HuH-7 (cell line): ENCODE measurements around the gene GADD45GIP1.
"Not testable (repeated sequence)": the region's sequence is repeated elsewhere in the genome, so short reads cannot be mapped to it uniquely, and the experiment has no call there.

Source experiments
- DNase-seq: peaks from one replicate; pipeline ENCODE4 v3.0.0; 2011; ENCODE audit warnings: low spot score

Gene GADD45GIP1

DNA sequence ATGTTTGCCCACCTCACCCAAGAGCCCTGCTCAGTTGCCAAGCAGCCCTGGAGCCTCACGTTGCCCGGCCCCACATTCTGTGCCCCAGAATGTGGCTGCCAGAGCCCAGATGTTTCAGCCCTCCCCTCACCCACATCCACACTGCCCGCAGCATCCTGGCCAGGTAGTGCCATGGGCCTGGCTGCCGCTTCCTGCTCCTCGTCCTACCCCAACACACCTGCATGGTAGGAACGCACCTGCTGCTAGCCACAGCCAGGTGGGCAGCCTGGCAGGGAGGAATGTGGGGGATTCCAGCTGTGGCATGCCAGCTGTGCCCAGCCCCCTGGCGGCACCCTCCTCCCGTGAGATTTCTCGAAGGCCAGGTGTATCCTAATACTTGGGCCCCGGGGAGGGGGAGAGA lies 30.8 kb upstream of the GADD45GIP1 start:
- no peak for DNase-seq

DNA sequence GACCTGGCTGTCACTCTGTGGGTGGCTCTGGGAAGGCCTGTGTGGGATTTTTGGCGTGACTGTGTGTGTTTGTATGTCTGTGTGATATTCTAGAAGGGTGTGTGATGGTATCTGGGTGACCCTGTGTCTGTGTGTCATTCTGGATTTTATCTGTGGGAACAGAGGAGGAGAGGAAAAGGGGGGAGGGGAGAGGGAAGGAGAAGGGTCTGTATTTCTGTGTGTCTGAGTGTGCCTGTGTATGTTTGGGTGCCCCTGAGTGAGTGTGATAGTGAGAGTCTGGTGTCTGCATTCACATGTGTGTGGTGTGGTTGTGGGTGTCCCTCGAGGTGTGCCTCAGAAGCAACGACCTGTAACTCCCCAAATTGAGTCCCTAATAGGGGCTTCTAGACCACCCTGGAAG lies 30.2 kb upstream of the GADD45GIP1 start:
- no peak for DNase-seq

DNA sequence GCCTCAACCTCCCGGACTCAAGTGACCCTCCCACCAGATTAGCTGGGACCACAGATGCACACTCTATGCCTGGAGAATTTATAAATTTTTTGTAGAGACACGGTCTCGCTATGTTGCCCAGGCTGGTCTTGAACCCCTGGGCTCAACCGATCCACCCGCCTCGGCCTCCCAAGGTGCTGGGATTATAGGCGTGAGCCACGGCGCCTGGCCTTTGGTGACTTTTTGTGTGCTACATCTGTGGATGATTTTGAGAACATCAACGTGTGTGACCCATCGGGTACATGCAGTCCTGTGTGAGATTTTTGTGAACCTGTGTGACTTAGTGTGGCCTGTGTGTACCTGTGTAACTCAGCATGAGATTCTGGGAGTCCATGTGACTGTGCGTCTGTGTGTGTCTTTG lies 29.7 kb upstream of the GADD45GIP1 start:
- no peak for DNase-seq

DNA sequence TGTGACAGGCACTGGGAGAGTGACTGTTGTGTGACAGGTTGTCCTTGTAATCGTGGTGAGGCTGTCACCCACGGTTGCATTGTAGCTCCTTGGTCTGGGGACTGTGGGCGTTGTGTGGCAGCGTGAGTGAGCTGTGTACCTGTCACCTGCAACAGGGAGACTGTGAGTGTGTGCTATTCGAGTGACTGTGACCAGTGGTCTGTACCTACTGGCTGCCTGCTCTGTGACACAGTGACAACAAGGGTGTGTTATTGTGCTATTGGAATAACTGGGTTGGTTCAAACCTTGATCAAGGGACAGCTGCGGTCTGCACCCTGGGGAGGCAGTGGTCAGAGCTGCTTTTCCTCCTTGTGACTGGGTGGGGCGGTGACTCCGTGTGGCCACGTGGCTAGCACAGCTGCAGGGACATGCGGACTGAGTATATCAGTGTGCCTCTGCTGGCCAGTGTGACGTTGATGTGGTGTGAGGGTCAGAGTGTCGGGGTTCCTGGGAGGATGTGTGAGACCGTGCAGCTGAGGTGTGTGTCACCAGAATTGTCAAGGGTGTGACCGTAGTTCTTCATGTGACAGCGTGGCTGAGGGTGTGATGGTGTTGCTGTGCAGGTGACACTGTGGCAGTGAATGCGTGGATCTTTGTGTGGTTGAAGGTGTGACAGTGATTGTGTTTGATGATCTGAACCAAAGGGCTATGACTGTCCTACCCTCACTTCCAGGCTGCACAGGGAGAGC lies 28.2 kb upstream of the GADD45GIP1 start:
- DNase-seq, result no peak

DNA sequence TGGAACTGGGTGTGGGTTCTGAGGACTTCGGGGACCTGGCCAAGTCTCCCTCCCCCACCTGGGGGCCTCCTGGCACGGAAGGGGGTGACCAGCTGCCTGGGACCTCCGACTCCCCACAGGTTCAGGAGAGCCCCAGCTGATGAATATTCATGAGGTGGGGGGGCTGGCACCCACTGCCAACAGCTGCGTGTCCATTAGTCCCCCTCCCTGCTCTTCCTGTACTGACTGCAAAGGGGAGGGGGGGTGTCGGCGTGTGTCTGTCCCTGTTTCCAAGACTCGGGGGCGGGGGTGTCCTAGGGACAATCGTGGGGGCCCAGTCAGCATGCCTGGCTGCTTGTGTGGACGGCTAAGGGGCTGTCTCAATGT lies 27.6 kb upstream of the GADD45GIP1 start:
- DNase-seq, result no peak

DNA sequence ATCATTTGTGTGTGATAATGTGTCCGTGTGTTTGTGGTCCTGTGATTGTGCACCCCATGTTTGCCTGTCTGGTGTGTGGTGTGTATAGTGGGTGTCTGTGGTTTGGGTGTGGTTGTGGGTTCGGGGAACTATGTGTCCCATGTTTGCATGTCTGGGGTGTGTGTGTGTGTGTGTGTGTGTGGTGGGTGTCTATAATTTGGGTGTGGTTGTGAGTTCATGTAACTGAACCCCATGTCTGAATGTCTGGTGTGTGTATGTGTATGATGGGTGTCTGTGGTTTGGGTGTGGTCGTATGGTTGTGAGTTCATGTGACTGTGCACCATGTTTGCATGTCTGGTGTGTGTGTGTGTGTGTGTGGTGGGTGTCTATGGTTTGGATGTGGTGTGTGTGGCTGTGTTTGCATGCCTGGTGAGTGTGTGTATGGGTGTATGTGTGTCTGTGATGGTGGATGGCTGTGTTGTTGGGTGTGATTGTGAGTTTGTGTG lies 27.2 kb upstream of the GADD45GIP1 start:
- DNase-seq, result no peak

DNA sequence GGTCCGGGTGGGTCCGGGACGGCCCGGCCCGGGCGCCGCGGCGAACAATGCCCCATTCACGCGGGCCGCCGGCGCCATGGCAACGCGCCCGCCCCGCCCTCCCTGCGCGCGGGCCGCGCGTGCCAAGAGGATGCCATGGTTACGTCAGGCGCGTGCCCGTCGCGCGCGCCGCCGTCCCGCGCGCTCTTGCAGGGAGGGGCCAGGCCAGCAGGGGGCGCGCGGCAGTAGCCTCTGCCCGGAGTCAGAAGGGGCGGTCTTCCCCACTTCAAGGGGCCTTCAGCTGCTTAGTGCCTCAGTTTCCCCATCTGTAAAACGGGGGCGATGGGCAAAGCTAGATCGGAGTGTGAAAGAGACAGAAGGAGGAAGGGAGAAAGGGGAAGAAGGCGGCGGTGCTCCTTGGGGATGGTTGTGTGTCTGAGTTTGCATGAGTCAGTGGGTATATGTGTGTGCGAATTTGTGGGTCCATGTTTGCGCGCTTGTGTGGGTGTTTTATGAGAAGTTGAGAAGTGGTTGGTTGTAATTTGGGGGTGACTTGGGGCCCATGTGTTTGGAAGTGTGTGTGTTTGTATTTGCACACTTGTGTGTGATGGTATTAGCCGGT lies 26.6 kb upstream of the GADD45GIP1 start:
- peak; percentile 74 for DNase-seq

DNA sequence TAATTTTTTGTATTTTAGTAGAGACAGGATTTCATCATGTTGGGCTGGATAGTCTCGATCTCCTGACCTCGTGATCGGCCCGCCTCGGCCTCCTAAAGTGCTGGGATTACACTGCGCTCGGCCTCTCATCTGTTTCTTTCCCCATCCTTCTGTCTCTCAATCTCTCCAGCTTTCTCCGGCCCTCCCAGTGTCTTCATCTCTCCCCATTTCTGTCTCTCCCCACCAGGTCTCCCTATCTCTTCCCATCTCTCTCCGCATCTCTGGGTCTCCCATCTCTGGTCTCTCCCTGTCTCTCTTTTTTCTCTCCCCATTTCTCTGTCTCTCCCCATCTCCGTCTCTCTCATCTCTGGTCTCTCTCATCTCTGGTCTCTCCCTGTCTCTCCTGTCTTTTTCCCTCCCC lies 26.1 kb upstream of the GADD45GIP1 start:
- no peak for DNase-seq

DNA sequence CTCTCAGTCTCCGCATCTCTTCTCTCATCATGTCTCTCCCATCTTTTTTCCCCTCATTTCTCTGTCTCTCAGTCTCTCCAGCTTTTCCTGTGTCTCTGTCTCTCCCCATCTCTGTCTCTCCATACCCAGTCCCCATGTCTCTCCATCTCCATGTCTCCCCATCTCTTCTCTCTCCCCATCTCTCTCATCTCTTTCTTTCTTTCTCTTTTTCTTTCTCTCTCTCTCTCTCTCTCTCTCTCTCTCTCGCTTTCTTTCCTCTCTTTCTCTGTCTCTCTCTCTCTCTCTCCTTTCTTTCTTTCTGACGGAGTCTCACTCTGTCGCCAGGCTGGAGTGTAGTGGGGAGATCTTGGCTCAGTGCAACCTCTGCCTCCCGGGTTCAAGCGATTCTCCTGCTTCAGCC lies 25.6 kb upstream of the GADD45GIP1 start:
- DNase-seq, result no peak

DNA sequence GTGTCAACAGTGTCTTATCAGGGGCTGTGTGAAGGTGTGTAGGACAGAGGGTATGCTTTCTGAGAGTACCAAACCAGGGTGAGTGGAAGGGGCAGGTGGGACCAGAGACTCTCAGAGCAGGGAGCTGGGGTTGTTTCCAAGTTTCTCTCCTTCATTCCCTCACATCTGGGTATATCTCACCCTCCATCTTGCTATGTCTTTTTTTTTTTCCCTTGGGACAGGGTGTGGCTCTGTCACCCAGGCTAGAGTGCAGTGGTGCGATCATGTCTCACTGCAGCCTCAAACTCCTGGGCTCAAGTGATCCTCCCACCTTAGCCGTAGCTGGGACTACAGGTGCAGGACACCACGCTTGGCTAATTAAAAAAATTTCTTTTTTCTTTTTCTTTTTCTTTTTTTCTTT lies 23.0 kb upstream of the GADD45GIP1 start:
- DNase-seq, result no peak

DNA sequence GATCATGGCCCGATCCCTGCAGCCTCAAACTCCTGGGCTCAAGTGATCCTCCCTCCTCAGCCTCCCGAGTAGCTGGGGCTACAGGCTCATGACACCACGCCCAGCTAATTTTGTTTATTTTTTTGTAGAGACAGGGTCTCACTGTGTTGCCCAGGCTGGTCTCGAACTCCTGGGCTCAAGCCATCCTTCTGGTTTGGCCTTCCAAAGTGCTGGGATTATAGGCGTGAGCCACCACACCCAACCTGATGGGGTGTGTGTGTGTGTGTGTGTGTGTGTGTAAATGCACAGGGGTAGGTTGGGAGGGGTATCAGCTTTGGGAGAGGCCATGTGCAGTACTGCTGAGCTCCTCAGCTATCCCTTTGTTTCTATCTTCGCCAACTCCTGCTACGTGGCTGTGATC lies 19.1 kb upstream of the GADD45GIP1 start:
- DNase-seq, result not testable (repeated sequence)

DNA sequence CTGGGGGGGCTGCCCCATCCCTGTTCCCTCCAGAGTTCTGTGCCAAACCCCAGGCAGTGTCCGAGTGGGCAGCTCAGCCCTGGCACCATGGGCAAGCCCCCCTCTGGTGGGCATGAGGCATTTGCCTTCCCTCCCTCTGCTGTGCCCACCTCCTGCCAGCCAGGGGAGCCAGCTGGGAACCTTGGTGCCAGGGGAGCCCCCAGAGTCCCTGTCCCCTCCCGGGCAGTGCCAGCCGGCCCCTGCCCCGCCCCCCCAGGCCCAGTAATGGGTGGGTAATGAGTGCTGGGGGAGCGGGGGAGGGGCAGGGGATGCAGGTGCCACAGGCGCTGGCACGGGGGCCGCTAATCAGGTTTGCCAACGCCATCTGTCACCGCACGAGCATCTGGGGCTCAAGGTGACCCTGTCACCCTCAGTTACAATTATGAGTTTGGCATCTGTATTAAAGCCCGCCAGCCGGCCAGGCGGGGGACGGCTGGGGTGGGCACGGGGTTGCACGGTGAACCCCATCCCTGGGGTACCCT lies 18.3 kb upstream of the GADD45GIP1 start:
- no peak for DNase-seq

DNA sequence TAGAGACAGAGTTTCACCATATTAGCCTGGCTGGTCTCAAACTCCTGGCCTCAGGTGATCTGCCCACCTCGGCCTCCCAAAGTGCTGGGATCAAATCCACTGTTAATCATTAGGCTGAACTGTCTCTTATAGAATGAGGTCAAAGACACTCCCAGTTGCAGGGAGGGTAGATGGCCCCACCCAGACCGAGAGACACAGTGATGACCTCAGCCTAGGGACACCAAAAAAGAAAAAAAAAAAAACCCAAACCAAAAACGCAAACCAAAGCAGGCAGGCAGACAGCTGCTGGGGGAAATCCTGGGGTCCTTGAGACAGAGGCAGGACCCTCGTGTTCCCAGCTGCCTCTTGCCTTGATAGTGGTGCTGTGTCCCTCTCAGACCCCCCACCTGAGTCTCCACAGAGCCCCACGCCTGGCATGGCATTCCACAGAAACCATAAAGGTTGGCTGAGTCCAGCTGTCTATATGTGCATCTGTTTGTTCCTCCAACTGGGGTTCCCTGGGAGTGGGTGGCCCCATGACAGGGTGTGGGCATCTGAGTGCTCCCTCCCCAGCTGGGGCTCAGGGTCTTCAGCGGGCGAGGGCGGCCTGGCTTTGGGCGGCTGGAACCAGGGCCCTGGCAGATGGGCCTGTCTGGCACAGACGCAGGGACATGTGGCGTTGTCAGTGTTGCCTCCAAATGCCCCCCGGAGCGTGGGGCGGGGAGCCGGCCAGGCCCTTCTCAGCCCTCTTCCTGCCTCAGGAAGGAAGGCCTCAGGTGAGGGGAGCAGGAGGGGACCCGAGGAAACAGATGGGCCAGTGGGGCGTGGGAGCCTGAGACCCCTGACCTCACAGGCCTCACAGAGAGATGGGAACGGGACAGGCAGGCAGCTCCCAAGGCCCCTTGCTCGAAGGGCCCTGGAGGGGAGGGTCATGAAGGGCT lies 17.5 kb upstream of the GADD45GIP1 start:
- DNase-seq, result peak; percentile 53

DNA sequence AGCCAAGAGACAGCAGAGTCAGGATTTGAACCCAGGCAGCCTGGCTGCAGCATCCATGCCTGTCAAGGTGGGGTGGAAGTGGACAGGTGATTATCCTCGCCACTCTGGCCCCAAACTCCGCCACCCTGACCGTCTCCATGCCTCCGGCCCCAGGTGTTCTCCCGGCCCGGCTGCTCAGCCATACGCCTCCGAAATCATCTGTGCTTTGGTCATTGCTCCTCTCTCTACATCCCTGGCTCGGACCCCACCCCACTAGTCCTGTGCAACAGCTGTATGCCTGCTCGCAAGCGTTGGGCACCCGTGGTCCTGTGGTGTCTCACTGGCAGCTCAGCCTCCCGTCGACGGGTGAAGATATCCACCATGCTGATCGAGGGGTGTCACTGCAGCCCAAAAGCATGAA lies 16.2 kb upstream of the GADD45GIP1 start:
- DNase-seq, result no peak

DNA sequence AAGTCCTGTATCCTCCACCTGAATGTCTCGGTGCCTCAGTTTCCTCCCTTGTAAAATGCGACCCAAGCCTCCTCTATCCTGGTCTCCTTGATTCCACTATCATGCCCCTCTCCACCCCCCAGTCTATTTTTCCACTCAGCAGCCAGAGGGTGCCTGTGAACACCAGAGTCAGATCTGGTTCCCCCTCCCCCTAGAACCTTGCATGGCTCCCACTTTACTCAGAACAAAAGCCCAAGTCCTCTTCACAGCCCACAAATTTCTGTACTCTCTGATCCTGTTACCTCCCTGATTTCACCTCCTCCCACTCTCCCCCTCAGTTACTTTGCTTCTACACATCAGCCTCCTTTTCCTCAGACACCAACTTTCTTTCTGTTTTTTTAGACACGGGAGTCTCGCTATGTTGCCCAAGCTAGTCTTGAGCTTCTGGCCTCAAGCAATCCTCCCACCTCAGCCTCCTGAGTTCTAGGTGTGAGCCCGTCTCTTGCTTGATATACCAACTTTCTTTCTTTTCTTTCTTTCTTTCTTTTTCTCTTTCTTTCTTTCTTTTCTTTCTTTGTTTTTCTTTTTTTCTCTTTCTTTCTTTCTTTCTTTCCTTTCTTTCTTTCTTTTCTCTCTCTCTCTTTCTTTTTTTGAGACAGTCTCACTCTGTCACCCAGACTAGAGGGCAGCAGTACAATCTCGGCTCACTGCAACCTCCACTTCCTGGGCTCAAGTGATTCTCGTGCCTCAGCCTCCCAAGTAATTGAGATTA lies 13.2 kb upstream of the GADD45GIP1 start:
- no peak for DNase-seq

DNA sequence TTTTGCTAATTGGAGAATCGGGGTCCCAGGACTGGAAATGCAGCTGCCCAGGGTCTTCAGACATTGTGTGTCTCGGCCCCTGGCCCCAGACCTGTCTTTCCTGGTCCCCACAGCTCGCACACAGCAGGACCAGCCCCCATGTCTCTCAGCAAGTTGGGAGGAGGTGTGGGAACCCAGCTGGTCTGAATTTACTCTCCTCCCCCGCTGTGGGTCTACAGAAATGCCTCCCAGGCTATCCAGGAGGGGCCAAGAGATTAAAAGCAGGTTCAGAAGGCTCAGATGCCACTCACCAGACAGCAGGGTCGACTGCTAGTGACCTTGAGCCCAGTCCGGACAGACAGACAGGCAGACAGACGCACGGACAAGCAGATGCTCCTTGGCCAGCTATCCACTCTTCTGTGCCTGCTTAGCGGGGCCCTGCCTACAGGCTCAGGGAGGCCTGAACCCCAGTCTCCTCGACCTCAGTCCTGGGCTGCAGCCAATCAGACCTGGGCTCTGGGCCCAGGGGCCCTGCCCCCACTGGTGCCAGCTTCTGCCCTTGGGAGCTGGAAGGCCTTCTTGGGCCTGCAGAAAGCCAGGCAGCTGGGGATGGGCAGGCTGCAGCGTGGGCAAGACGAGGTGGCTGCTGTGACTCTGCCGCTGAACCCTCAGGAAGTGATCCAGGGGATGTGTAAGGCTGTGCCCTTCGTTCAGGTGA lies 12.4 kb upstream of the GADD45GIP1 start, which contains the start of gene DAND5:
TSS of gene DAND5 (plus strand) at position 285 of the 697 bp plus-strand sequence. CDS start at position 370, 85 bp downstream.
- DNase-seq, result no peak

DNA sequence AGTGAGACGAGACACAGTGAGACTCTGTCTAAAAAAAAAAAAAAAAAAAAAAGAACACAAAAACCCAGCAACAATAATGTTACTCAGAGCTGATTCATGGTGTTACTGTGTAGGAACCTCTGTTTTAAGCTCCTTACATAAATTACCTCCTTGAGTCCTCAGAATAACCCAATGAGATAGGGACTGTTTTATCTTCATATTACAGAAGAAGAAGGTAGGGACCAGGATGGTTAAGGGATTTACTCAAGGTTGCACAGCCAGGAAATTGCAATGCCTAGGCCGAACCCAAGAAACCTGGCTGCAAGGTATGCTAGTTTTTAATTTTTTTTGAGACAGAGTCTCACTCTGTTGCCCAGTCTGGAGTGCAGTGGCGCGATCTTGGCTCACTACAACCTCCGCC lies 10.9 kb upstream of the GADD45GIP1 start:
- no peak for DNase-seq

DNA sequence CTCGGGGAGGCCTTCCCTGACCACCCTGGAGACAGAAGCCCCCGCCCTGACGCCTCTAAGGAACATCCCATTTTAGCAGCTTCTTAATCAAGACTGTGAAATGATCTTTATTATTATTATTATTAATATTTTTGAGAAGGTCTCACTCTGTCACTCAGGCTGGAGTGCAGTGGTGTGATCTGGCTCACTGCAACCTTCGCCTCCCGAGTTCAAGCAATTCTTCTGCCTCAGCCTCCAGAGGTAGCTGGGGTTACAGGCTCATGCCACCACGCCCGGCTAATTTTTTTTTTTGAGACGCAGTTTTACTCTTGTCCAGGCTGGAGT lies 8.8 kb upstream of the GADD45GIP1 start:
- no peak for DNase-seq

DNA sequence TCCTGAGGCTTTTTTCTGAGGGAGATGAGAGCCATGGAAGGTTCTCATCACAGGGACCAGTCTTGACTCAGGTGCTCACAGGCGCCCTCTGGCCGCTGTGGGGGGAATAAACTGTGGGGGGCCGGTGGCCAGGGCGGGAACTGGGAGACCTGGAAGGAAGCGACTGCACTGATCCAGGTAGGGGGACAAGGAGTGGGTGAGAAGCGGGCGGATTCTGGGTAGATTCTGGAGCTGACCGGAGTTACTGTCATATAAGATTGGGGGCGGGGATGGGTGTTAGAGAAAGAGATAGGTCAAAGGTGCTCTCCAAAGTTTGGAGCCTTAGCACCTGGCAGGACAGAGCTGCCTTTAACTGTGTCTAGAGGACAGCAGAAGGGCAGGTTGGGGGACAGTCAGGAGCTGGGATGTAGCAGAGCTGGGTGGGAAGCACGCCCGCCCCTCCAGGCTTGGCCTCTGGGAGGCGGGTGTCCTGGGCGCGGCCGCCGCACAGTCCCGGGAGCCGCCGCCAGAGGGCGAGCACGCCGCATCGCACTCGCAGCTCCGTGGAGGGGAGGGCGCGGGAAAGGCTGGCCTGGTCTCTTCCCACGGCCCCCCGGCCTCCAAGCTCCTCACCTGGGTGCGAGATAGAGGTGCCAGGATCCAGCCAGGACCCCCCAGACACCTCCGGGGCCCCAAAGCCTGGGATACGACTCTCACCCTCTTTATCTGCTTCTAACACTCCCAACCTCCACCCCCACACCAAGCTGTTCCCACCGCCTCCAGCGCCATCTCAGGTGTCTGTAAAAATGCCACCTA lies 8.2 kb upstream of the GADD45GIP1 start:
- DNase-seq, result peak; percentile 76

DNA sequence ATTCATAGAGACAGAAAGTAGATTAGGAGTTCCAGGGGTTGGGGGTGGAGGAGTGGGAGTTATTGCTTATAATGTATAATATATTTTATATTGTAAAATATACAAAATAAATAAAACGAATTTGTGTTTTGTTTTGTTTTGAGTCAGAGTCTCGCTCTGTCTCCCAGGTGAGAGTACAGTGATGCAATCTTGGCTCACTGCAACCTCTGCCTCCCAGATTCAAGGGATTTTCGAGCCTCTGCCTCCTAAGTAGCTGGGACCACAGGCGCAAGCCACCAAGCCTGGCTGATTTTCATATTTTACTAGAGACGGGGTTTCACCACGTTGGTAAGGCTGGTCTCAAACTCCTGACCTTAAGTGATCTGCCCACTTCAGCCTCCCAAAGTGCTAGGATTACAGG lies 2.5 kb upstream of the GADD45GIP1 start:
- DNase-seq, result no peak
